ENCODE measurements around the gene SHISA8. TPM values are rescaled to one million over a fixed set of nuclear protein-coding genes. Genes with fewer than 3 reads are reported as not detected.

The SHISA8 gene
- total and polyA plus RNA-seq, 10 of the 15 experiments (the other 5 are each of a cell fraction or from before 2014, with no cell fraction given), result 0.06 to 10.1 (median 0.25) TPM

DNA sequence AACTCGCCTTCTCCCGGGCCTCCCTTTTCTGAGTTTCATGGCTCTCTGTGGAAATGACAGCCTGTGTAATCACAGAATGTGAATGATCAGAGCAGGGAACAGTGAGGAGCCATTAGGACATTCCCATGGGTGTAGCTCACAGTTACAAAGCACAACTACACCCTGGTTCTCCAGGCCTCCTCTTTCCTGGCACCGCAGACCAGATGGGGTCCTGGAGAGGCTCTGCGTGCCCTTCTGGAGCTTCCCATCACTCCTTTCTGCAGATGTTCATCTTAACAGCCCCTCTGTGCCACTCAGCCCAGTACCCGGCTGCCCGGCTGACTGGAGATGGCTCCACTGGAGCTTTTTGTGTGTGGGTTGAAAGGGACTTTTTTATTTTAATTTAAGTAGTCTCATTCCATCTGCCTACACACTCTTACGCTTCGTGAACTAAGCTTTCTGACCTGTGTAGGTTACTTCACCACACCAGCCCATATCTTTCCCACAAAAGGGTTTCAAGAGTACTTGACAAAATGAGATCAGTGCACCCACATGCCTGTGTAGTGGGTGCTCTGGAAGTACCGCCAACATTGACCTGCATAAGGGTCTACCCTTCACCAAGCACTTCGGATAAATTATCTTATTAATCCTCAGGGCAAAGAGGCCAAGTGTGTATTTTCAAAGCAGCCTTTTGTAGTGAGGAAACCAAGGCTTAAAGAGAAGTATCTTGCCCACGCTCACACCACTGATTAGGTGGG lies 52.2 kb downstream of the SHISA8 start (continued):
- TF ChIP-seq, protein P1, sequence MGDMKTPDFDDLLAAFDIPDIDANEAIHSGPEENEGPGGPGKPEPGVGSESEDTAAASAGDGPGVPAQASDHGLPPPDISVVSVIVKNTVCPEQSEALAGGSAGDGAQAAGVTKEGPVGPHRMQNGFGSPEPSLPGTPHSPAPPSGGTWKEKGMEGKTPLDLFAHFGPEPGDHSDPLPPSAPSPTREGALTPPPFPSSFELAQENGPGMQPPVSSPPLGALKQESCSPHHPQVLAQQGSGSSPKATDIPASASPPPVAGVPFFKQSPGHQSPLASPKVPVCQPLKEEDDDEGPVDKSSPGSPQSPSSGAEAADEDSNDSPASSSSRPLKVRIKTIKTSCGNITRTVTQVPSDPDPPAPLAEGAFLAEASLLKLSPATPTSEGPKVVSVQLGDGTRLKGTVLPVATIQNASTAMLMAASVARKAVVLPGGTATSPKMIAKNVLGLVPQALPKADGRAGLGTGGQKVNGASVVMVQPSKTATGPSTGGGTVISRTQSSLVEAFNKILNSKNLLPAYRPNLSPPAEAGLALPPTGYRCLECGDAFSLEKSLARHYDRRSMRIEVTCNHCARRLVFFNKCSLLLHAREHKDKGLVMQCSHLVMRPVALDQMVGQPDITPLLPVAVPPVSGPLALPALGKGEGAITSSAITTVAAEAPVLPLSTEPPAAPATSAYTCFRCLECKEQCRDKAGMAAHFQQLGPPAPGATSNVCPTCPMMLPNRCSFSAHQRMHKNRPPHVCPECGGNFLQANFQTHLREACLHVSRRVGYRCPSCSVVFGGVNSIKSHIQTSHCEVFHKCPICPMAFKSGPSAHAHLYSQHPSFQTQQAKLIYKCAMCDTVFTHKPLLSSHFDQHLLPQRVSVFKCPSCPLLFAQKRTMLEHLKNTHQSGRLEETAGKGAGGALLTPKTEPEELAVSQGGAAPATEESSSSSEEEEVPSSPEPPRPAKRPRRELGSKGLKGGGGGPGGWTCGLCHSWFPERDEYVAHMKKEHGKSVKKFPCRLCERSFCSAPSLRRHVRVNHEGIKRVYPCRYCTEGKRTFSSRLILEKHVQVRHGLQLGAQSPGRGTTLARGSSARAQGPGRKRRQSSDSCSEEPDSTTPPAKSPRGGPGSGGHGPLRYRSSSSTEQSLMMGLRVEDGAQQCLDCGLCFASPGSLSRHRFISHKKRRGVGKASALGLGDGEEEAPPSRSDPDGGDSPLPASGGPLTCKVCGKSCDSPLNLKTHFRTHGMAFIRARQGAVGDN (IDR thresholded peaks at IDR 0.05), result peak; percentile 88
- TF ChIP-seq FOXM1 (IDR thresholded peaks at IDR 0.05; ENCODE audit: low read depth, low read length), result peak; percentile 70
- TF ChIP-seq, protein P2, sequence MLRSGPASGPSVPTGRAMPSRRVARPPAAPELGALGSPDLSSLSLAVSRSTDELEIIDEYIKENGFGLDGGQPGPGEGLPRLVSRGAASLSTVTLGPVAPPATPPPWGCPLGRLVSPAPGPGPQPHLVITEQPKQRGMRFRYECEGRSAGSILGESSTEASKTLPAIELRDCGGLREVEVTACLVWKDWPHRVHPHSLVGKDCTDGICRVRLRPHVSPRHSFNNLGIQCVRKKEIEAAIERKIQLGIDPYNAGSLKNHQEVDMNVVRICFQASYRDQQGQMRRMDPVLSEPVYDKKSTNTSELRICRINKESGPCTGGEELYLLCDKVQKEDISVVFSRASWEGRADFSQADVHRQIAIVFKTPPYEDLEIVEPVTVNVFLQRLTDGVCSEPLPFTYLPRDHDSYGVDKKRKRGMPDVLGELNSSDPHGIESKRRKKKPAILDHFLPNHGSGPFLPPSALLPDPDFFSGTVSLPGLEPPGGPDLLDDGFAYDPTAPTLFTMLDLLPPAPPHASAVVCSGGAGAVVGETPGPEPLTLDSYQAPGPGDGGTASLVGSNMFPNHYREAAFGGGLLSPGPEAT (IDR thresholded peaks at IDR 0.05; ENCODE audit: low read depth), result peak; percentile 67; the same call in 1 of the 2 replicates
- no peak for TF ChIP-seq BMI1 (IDR thresholded peaks at IDR 0.05; ENCODE audit: borderline replicate concordance)
- peak; percentile 12; the same call in 1 of the 2 replicates for TF ChIP-seq SMC3 (IDR thresholded peaks at IDR 0.05; ENCODE audit: borderline replicate concordance, low read length)
- TF ChIP-seq ASH2L (IDR thresholded peaks at IDR 0.05; ENCODE audit: borderline replicate concordance, low read depth), result no peak
- peak; percentile 64; the same call in 1 of the 2 replicates for TF ChIP-seq CREM (IDR thresholded peaks at IDR 0.05; ENCODE audit: low read depth)
- TF ChIP-seq ZBED1 (IDR thresholded peaks at IDR 0.05; ENCODE audit: borderline replicate concordance), result 0 out of 2 replicates have a peak, but pooled peaks have one; percentile 64
- no peak for TF ChIP-seq KDM1A (IDR thresholded peaks at IDR 0.05; ENCODE audit: borderline replicate concordance)
- no peak for TF ChIP-seq SIX5 (IDR thresholded peaks at IDR 0.05; ENCODE audit: low read depth, low read length, severe bottlenecking)
- TF ChIP-seq CEBPZ (IDR thresholded peaks at IDR 0.05; ENCODE audit: low read depth, low read length), result no peak
- TF ChIP-seq, protein P3, sequence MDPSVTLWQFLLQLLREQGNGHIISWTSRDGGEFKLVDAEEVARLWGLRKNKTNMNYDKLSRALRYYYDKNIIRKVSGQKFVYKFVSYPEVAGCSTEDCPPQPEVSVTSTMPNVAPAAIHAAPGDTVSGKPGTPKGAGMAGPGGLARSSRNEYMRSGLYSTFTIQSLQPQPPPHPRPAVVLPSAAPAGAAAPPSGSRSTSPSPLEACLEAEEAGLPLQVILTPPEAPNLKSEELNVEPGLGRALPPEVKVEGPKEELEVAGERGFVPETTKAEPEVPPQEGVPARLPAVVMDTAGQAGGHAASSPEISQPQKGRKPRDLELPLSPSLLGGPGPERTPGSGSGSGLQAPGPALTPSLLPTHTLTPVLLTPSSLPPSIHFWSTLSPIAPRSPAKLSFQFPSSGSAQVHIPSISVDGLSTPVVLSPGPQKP (IDR thresholded peaks at IDR 0.05; ENCODE audit: low read depth, low read length), result no peak
- TF ChIP-seq DPF2 (IDR thresholded peaks at IDR 0.05), result peak; percentile 75
- TF ChIP-seq ZNF24 (IDR thresholded peaks at IDR 0.05), result no peak
- no peak for TF ChIP-seq TCF7 (IDR thresholded peaks at IDR 0.05; ENCODE audit: borderline replicate concordance)
- no peak for TF ChIP-seq YBX1 (IDR thresholded peaks at IDR 0.05)
- no peak for TF ChIP-seq SMAD1 (IDR thresholded peaks at IDR 0.05; ENCODE audit: low read depth, partially characterized antibody)
- TF ChIP-seq IKZF2 (IDR thresholded peaks at IDR 0.05), result peak; percentile 83 to 85
- peak; percentile 21; the same call in 1 of the 2 replicates for TF ChIP-seq CHD2 (IDR thresholded peaks at IDR 0.05; ENCODE audit: borderline replicate concordance, low read depth, low read length)
- no peak for TF ChIP-seq SUZ12 (IDR thresholded peaks at IDR 0.05; ENCODE audit: unreplicated experiment)
- TF ChIP-seq YY1 (IDR thresholded peaks at IDR 0.05; ENCODE audit: low read depth, low read length), result peak; percentile 24
